Activated naive CD8-positive, alpha-beta T cell treated with anti-CD3 and anti-CD28 coated beads, Interleukin-2, amount 50 U/mL, for 24 hours (primary cell): ENCODE data around the gene ITIH6.
A peak's percentile ranks its signal among the peaks of the same experiment; 100 is the strongest.
"Not testable (repeated sequence)": the region's sequence is repeated elsewhere in the genome, so short reads cannot be mapped to it uniquely, and the experiment has no call there.

Experiments
- ATAC-seq: fragments of 150-1000 bp; cut with Tn5 transposase; one replicate; pipeline ENCODE4 v1.10.0; 2021
- DNase-seq: peaks from one replicate; pipeline ENCODE4 v3.0.0; 2021
- H3K27ac Mint-ChIP-seq: one replicate; pipeline ENCODE4 v1.8.0; 2021; ENCODE audit warnings: mild to moderate bottlenecking, mixed read lengths
- H3K27me3 Mint-ChIP-seq: one replicate; pipeline ENCODE4 v1.8.0; 2021; ENCODE audit warnings: mixed read lengths
- H3K36me3 Mint-ChIP-seq: one replicate; pipeline ENCODE4 v1.8.0; 2021; ENCODE audit warnings: low read depth, mixed read lengths
- H3K4me1 Mint-ChIP-seq: one replicate; pipeline ENCODE4 v1.8.0; 2021; ENCODE audit warnings: mixed read lengths
- H3K4me3 Mint-ChIP-seq: one replicate; pipeline ENCODE4 v1.8.0; 2021; ENCODE audit warnings: mild to moderate bottlenecking, moderate library complexity, mixed read lengths
- H3K9me3 Mint-ChIP-seq: one replicate; pipeline ENCODE4 v1.8.0; 2021; ENCODE audit warnings: mixed read lengths

The ITIH6 gene

GRCh38 chrX:54812306-54812705 lies 14.3 kb upstream of the ITIH6 start:
- no peak for ATAC-seq
- DNase-seq, result no peak
- peaks cover 20% of the 10 kb centered on the region for H3K36me3 Mint-ChIP-seq
- peaks cover 9% of the 10 kb centered on the region for H3K4me1 Mint-ChIP-seq
- peaks cover 2% of the 10 kb centered on the region for H3K27me3 Mint-ChIP-seq
- no peaks in the 10 kb centered on the region for H3K9me3 Mint-ChIP-seq
- no peak overlapping the region for H3K27ac Mint-ChIP-seq
- no peak overlapping the region for H3K4me3 Mint-ChIP-seq

- peaks cover 9% of the 10 kb centered on the region for H3K4me1 Mint-ChIP-seq
- no peak overlapping the region for H3K27ac Mint-ChIP-seq
Observed at GRCh38 chrX:54811301-54811885, 13.3 kb upstream of the ITIH6 start.

GRCh38 chrX:54810532-54810931 lies 12.5 kb upstream of the ITIH6 start:
- Mint-ChIP-seq H3K4me3 (no peak overlapping the region), H3K27ac (no peak overlapping the region), H3K9me3 (no peaks in the 10 kb centered on the region), H3K4me1 (peaks cover 9% of the 10 kb centered on the region), H3K36me3 (peaks cover 13% of the 10 kb centered on the region), H3K27me3 (peaks cover 2% of the 10 kb centered on the region)
- DNase-seq, result no peak
- ATAC-seq, result no peak

More at GRCh38 chrX:54811301-54811885, 13.3 kb upstream of the ITIH6 start:
- Mint-ChIP-seq H3K9me3 (no peaks in the 10 kb centered on the region), H3K4me3 (no peak overlapping the region), H3K27me3 (peaks cover 2% of the 10 kb centered on the region), H3K36me3 (peaks cover 17% of the 10 kb centered on the region)
- no peak for ATAC-seq
- no peak for DNase-seq

GRCh38 chrX:54808605-54809483 lies 10.8 kb upstream of the ITIH6 start:
- Mint-ChIP-seq H3K9me3 (no peaks in the 10 kb centered on the region), H3K4me1 (peaks cover 9% of the 10 kb centered on the region), H3K4me3 (peak overlapping the region; percentile 88), H3K27me3 (peaks cover 2% of the 10 kb centered on the region), H3K36me3 (peaks cover 13% of the 10 kb centered on the region), H3K27ac (peak overlapping the region; percentile 98)
- DNase-seq (peak; percentile 86), ATAC-seq (peak; percentile 79)

- DNase-seq (peak; percentile 49), ATAC-seq (peak; percentile 37)
- peaks cover 10% of the 10 kb centered on the region for H3K36me3 Mint-ChIP-seq
- H3K4me3 Mint-ChIP-seq, result peak overlapping the region; percentile 88
- H3K27me3 Mint-ChIP-seq, result peaks cover 2% of the 10 kb centered on the region
- no peaks in the 10 kb centered on the region for H3K9me3 Mint-ChIP-seq
- peak overlapping the region; percentile 98 for H3K27ac Mint-ChIP-seq
- peaks cover 9% of the 10 kb centered on the region for H3K4me1 Mint-ChIP-seq
Observed at GRCh38 chrX:54808109-54808604, 10.1 kb upstream of the ITIH6 start.

GRCh38 chrX:54807524-54808108 lies 9.6 kb upstream of the ITIH6 start, which contains the start of gene MAGED2:
MAGED2 (plus strand) TSS chrX:54807745; CDS start chrX:54809332, 1,587 bp downstream.
- H3K9me3 Mint-ChIP-seq, result no peaks in the 10 kb centered on the region
- peaks cover 10% of the 10 kb centered on the region for H3K36me3 Mint-ChIP-seq
- peaks cover 2% of the 10 kb centered on the region for H3K27me3 Mint-ChIP-seq
- DNase-seq (peak; percentile 22), ATAC-seq (peak; percentile 18)
- H3K4me3 Mint-ChIP-seq, result peak within 1 kb of the TSS; percentile 88
- H3K27ac Mint-ChIP-seq, result peak within 1 kb of the TSS; percentile 98
- H3K4me1 Mint-ChIP-seq, result peaks cover 9% of the 10 kb centered on the region

- no peak for DNase-seq
- Mint-ChIP-seq H3K36me3 (no peaks in the 10 kb centered on the region), H3K27ac (no peak overlapping the region), H3K4me1 (no peaks in the 10 kb centered on the region), H3K9me3 (no peaks in the 10 kb centered on the region), H3K4me3 (no peak overlapping the region), H3K27me3 (no peaks in the 10 kb centered on the region)
- no peak for ATAC-seq
Observed at GRCh38 chrX:54799046-54799445, 991 bp upstream of the ITIH6 start.

GRCh38 chrX:54794795-54795194 lies 3.3 kb downstream of the ITIH6 start:
- no peak overlapping the region for H3K4me3 Mint-ChIP-seq
- H3K27ac Mint-ChIP-seq, result no peak overlapping the region
- ATAC-seq (no peak), DNase-seq (no peak)
- no peaks in the 10 kb centered on the region for H3K36me3 Mint-ChIP-seq
- H3K27me3 Mint-ChIP-seq, result no peaks in the 10 kb centered on the region
- H3K9me3 Mint-ChIP-seq, result no peaks in the 10 kb centered on the region
- H3K4me1 Mint-ChIP-seq, result no peaks in the 10 kb centered on the region

- H3K27ac Mint-ChIP-seq, result no peak overlapping the region
Observed at GRCh38 chrX:54794028-54794427, 4.0 kb downstream of the ITIH6 start.

GRCh38 chrX:54789405-54789804 lies 8.7 kb downstream of the ITIH6 start:
- ATAC-seq, DNase-seq, H3K4me1 Mint-ChIP-seq, H3K27me3 Mint-ChIP-seq, H3K9me3 Mint-ChIP-seq, H3K4me3 Mint-ChIP-seq, H3K36me3 Mint-ChIP-seq, H3K27ac Mint-ChIP-seq: not testable (repeated sequence)

More at GRCh38 chrX:54794028-54794427, 4.0 kb downstream of the ITIH6 start:
- DNase-seq (no peak), ATAC-seq (no peak)
- Mint-ChIP-seq H3K9me3 (no peaks in the 10 kb centered on the region), H3K27me3 (no peaks in the 10 kb centered on the region), H3K36me3 (no peaks in the 10 kb centered on the region), H3K4me1 (no peaks in the 10 kb centered on the region), H3K4me3 (no peak overlapping the region)

GRCh38 chrX:54788446-54788845 lies 9.6 kb downstream of the ITIH6 start:
- Mint-ChIP-seq H3K4me1 (no peaks in the 10 kb centered on the region), H3K36me3 (no peaks in the 10 kb centered on the region), H3K27me3 (no peaks in the 10 kb centered on the region), H3K27ac (no peak overlapping the region), H3K4me3 (no peak overlapping the region), H3K9me3 (no peaks in the 10 kb centered on the region)
- ATAC-seq (no peak), DNase-seq (no peak)

GRCh38 chrX:54786967-54787366 lies 11.1 kb downstream of the ITIH6 start:
- H3K27me3 Mint-ChIP-seq, result no peaks in the 10 kb centered on the region
- H3K9me3 Mint-ChIP-seq, result no peaks in the 10 kb centered on the region
- ATAC-seq (peak; percentile 43), DNase-seq (peak; percentile 10)
- H3K27ac Mint-ChIP-seq, result no peak overlapping the region
- no peaks in the 10 kb centered on the region for H3K4me1 Mint-ChIP-seq
- no peak overlapping the region for H3K4me3 Mint-ChIP-seq
- H3K36me3 Mint-ChIP-seq, result no peaks in the 10 kb centered on the region

GRCh38 chrX:54785901-54786300 lies 12.2 kb downstream of the ITIH6 start:
- ATAC-seq (no peak), DNase-seq (no peak)
- H3K4me1 Mint-ChIP-seq, result no peaks in the 10 kb centered on the region
- no peak overlapping the region for H3K4me3 Mint-ChIP-seq
- no peak overlapping the region for H3K27ac Mint-ChIP-seq
- H3K36me3 Mint-ChIP-seq, result no peaks in the 10 kb centered on the region
- no peaks in the 10 kb centered on the region for H3K9me3 Mint-ChIP-seq
- no peaks in the 10 kb centered on the region for H3K27me3 Mint-ChIP-seq

GRCh38 chrX:54776987-54777672 lies 20.9 kb downstream of the ITIH6 start:
- Mint-ChIP-seq H3K4me1 (peaks cover 9% of the 10 kb centered on the region), H3K4me3 (no peak overlapping the region), H3K27ac (no peak overlapping the region), H3K36me3 (no peaks in the 10 kb centered on the region), H3K9me3 (peaks cover 1% of the 10 kb centered on the region), H3K27me3 (no peaks in the 10 kb centered on the region)
- ATAC-seq, result no peak
- DNase-seq, result no peak
